Posterior cingulate gyrus (tissue), 11 donors: ENCODE results near the gene CHPT1.
"Not testable (repeated sequence)": the region's sequence is repeated elsewhere in the genome, so short reads cannot be mapped to it uniquely, and the experiment has no call there.

Source experiments
- DNase-seq, 10 donors: peaks; one replicate each; pipeline versions ENCODE4 v3.0.0 to v3.0.0-alpha.2; 2020 to 2021; ENCODE audit warnings: mixed read lengths in 3 of 10
- intact Hi-C: fragments of 100-400 bp; cut with DNase I; formaldehyde crosslinking; loops from one replicate; pipeline ENCODE4 v1.15.1; 2023

The CHPT1 gene

DNA sequence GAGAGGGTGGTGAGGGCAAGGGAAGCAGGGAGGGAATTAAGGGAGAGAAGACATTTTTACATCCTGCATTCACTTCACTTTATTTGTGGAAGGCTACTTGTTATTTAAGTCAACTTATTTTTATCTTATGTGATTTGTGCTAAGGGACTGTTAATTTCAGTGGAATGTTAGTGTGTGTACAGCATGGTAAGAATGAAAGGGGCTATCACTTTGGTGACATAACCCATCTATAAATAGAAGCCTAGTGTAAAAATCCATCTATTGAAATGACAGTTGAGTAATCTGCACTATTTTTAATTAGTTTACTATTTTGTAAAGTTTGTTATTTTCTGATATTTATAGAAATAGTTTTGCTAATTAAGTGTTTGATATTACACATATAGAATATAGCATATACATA, 16.8 kb upstream of the CHPT1 start:
- no peak for DNase-seq
- intact Hi-C loops = no loop called here

DNA sequence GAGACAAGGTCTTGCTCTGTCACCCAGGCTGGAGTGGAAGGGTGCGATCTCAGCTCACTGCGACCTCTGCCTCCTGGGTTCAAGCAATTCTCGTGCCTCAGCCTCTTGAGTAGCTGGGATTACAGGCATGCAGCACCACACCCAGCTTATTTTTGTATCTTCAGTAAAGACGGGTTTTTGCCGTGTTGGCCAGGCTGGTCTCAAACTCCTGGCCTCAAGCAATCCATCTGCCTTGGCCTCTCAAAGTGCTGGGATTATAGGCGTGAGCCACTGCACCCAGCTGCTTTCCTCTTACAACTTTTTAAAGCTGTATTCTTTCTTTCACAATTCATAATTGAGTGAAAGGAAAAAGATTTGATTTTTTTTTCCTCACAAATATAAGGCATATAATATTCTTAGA, 15.8 kb upstream of the CHPT1 start:
- intact Hi-C loops, DNase-seq: not testable (repeated sequence)

DNA sequence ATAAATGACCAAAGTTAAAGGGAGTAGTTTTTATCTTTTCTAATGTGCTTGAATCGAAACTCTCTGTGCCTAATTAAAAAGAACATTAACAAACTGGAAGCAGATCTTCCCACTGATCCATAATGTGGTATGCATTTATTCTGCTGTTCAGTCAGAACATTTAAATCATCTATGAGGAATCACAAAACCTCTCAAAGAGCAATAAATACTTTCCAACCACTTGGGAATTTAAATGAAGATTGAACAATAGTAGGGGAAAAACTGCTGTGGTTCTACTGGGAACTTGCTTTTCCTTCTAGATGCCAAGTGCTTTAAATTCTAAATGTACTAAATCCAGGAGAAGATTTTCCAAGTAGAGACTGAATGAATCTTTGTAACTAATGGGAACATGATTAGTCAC, 12.3 kb upstream of the CHPT1 start:
- intact Hi-C loops = no loop called here

DNA sequence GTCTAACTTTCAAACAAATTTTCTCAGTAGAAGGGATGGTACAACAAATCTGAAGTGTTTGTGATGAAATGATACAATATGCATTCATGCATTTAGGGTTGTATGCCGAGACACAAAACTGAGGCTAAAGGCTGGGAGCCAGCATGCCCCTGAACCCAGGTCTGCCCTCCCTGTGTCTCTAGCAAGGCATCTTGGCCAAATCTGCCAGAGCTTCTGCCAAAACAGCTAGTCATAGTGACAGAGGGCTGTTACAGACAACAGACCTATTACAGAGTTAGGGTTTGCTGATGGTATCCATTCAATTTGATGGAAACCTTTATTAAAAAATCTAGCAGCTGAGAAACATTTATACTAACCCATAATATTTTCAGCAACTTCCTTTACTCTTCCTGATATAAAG, 11.3 kb upstream of the CHPT1 start:
- intact Hi-C loops = no loop called here
- DNase-seq = no peak

More for the DNA sequence above, 12.3 kb upstream of the CHPT1 start:
- DNase-seq = no peak

DNA sequence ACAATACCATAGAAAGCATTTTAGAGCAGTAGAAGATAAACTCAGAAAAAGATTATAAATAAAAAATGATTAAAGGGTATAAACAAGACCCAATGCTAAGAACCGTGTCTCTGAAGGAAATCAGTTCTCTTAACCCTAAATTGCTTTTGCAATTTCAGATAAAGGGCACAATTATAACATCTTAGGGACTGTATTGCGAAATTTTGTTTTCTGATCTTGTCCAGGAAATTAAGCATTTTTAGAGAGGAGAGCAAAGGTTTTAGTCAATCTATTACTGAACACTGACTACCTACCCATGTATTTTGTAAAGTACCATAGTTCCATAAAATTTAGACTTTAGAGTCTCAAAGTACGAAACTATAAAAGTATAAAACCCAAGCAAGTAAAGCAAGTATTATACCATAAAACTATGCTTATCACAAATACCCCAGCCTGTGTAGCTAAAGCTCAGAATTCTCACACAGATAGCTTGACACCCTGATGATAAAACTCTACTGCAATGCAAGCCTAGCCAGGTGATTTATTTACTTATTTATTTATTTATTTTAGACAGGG, 6.8 kb upstream of the CHPT1 start:
- no peak for DNase-seq
- intact Hi-C loops = no loop called here

DNA sequence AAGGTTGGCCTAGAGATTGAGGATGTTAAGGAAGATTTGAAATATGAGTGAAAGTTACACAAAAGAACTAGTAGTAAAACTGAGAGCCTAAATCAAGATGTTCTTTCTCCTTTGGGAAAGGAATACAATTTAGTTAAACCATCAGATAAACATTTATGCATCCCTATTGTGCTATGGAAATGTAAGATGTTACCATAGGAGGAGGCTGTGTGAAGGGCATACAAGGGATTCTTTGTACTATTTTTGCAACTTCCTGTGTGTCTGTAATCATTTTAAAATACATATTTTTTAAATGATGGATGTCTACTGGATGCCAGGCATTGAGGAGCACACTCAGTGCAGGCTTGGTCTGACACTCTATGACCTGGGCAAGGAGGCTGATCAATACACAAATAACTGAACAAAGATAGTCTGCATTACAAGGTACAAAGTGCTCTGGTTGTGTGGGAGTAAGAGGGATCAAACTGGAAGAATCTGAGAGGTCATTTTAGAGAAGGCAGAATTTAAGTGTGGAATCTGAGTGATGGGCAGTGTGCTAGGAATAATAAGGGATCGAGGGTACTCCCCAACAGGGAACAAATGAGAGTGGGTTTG, 5.8 kb upstream of the CHPT1 start:
- intact Hi-C loops = no loop called here
- DNase-seq = no peak

DNA sequence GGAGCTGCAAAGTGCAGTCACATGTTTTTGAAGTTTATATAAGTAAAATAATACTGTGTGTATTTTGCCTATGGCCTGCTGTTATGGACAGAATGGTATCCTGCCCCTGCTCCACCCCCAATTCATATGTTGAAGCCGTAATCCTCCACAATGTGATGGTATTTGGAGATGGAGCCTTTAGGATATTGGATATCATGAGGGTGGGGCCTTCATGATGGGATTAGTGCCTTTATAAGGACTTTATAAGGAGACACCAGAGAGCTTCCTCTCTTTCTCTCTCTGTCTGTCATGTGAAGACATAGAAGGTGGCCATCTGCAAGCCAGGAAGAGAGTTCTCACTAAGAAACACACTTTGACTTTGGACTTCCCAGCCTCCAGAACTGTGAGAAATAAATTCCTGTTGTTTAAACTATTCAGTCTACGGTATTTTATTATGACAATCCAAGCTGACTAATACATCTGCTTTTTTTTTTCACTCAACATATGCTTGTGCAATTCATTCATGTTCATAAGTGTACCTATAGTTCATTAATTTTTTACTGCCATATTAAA, 3.1 kb upstream of the CHPT1 start:
- no peak for DNase-seq
- intact Hi-C loops = no loop called here

DNA sequence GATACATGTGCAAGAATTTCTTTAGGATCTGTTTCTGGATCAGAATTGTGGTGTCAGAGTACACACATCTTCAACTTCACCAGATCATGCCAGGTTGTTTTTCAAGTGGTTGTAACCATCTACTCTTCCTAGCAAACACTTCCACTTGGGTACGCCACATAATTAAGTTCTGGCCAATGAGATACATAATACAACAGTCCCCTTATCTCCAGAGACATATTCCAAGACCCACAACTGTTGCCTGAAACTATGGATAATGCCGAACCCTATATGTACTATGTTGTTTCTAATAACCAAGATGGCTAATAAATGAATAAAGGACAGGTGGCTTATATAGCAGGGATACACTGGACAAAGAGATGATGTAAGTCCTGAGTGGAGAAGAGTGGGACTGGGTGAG, 2.5 kb upstream of the CHPT1 start:
- intact Hi-C loops = no loop called here
- no peak for DNase-seq

DNA sequence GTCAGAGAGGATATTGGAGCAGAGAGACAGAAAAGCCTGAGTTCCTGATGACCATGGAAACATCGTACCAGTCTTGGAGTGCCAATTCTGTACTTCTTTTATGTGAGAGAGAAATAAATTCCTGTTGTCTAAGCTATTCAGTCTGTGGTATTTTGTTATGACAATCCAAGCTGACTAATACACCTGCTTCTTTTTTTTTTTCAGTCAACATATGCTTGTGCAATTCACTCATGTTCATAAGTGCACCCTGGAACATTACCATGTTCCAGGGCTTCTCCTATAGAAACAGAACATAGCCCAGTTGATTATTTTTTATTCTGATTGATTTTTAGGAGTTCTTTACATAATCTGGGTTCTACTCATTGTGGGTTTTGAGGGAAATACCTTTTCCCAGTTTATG, 1.7 kb upstream of the CHPT1 start:
- intact Hi-C loops = no loop called here
- no peak for DNase-seq

DNA sequence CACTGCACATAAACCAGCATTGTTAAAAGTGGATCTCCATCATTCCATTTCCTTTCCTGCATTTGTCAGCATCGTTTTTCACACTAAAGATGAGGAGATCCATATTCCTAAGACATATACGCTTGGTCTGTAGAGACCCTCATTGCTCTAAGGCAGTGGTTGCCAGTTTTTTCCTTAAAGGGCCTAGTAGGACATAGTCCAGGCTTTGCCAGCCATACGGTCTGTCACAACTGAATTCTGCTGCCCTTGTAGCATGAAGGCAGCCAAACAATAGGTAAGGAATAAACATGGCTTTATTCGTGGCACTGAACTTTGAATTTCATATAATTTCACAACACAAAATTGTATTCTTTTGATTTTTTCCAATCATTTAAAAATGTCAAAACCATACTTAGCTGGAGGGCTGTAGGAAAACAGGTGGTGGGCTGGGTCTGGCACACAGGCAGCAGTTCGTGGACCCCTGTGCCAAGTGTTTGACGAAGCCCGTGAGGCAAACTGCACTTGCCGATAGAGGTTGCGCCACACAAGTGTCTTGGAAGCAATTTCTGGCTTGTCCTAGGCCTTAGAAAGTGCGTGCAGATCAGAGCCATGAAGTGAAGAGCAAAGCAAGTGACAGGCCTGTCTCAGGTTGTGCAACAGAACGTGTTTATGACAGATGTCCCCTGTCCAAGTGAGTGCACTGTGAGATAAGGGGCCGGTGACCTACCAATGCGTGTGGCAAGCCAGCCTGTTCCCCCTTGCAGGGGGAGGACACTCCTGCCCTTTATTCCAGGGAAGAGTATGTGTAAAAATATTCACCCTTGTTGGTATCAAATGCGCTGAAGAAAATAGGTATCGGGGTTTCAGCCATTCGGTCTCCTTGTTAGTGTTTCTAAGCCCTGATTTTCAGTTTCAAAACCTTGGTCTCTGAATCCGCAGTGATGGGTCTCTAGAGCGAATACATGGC, 916 bp upstream of the CHPT1 start:
- peak in 6 of 10 donors; percentile 20 to 84 (median 25) for DNase-seq
- intact Hi-C loops = no loop called here

DNA sequence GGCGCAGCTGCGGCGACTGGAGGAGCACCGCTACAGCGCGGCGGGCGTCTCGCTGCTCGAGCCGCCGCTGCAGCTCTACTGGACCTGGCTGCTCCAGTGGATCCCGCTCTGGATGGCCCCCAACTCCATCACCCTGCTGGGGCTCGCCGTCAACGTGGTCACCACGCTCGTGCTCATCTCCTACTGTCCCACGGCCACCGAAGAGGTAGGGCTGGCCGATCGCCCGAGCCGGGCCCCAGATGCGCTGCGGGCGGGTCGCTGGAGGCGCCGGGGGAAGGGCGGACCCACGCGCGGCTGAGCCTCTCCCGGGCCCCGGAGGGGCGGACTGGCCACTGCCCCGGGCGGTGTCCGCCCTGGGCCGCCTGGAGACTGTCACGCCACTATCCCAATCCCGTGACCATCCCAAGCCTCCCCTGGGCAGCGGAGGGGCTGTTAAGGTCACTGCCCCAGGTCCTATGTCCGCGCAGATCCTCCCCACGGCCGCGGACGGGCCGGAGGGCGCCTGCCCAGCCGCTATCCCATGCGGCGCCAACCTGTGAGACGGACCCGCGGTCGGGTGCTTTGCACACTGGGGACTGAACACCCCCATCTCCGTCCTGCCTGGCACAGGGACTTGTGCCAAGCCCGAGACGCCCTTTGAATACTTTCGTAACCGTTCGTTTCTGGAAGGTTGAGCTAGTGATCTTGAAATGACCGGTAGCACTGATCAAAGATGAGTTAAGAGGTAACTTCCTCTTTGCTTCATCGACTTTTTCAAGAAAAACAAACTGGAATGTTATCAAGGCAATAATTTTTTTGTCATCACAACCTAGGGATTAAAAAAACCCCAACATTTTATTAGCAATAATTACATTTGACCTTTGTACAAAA, 725 bp downstream of the CHPT1 start:
- intact Hi-C loops = no loop called here
- DNase-seq = peak; percentile 23 to 87 (median 46)

DNA sequence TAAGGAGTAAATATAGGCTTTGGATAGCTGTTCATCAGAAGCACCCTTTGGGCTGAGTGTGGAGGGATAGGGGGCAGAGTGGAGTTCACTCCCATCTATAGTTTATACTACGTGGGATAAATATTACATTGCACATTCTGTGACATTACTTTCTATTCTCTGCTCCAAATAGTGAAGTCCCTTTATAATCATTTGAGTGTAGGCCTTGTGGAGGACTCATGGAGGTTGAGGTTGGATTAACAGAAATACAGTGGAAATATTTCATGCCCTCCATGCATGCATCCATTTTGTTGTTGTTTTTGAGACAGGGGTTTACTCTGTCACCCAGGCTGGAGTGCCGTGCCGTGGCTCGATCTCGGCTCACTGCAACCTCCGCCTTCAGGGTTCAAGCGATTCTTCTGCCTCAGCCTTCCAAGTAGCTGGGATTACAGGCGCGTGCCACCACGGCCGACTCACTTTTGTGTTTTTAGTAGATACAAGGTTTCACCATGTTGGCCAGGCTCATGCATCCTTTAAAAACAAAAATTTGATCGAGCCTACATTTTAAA, 1.4 kb downstream of the CHPT1 start:
- peak in 3 of 10 donors; percentile 31 to 77 (median 67) for DNase-seq
- intact Hi-C loops = no loop called here

DNA sequence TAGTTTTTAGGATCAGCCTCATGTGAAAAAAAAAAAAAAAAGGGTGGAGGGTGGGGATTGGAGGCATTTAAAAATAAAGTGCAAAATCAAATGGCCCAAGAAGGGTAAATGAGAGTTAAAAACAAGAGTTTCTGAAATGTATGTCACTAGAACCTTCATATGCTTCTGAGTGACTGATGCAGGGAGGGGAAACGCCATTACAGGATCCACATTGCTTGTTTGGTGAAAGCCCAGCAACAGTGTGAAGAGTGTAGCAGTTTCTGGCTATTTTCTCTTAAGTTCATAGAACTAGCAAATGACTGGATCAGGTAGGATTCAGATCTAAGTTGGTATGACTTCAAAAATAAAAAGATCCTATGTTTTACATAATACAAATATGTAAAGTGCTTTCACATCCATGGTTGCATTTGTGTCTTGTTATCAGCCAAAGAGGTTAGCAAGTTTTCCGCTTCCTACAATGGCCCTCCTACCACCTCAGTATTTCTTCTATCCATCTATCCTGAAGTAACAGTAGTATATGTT, 2.9 kb downstream of the CHPT1 start:
- DNase-seq = no peak
- intact Hi-C loops = no loop called here

DNA sequence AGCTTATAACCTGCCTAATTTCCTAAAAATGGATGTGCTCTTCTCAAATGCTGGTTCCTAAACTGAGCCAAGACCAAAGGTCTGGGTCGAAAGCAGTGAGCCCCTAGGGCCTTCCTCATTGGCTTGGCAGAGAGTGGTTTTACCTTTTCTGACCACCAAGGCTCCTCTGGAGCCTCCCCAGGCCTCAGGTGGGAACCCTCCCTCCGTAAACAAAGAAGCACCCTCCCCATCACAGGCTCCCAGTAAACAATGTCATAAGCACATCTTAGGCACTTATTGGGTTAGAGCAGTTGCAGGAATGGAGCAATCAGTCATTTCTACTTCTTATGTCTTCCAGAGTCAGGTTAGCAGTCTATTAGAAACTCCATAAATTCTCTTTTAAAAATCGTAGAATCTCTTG, 6.0 kb downstream of the CHPT1 start:
- intact Hi-C loops = no loop called here

DNA sequence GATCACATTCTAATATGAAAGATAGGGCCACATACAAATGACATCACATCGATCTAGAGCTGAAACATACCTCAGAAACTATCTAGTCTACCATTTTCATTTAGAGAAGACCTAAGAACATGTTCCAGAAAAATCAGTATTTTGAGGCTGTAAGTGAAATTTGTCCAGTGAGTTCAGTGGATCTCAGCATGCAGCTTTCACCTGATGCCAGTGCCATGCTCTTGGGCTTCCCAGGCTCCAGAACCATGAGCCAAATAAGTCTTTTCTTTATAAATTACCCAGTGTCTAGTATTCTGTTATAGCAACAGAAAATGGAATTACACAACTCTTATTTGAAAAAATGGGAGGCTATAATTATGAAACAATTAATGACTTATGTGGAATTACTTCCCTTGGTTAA, 9.0 kb downstream of the CHPT1 start:
- intact Hi-C loops = no loop called here
- no peak for DNase-seq

More for the DNA sequence above, 6.0 kb downstream of the CHPT1 start:
- DNase-seq = no peak

DNA sequence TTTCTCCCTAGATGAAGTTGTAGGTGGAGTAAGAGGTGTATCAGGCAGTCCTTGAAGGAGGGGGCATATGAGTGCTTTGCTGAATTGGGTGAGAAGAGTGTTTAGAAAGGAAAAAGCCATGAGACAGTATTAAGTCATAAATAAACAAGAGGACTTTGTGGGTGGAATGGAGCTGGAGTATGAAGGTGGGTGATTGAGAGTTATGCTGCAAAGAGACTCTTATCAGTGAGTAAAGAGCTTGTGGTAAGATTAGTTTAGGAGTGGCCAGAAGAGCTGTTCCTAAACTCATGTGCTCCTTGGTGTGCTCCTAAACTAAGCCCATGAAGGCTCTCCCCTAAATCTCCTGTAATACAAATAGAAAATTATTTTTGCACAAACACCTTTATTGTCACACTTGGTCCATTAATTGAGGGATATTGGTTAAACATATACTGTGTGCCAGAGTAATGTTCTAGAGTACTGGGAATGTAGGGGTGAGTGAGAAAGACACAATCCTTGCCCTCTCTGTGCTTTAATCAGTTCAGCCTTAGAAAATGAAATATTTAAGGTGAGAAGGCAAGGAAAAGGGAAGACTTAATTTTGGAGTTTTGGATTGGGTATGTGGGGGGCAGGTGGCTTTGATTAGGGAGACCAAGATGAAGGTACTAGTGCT, 9.8 kb downstream of the CHPT1 start:
- intact Hi-C loops = no loop called here

DNA sequence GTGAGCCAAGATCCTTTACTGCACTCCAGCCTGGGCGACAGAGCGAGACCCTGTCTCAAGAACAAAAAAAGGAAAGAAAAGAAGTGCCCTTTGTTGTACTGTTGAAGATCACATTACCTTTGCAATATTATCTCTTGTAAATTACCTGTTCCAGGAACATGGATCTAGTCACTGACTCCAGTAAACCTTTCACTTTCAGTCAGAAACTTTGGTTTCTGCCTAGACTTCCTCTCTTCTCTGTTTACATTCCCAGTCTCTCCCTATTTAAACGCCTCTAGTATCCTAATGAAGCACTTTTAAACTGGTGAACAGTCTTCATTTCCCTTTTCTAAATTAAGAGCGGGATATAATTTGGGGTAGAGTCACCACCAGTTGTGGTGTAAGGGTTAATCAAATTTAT, 12.8 kb downstream of the CHPT1 start:
- DNase-seq = no peak
- intact Hi-C loops = no loop called here

More for the DNA sequence above, 9.8 kb downstream of the CHPT1 start:
- no peak for DNase-seq

DNA sequence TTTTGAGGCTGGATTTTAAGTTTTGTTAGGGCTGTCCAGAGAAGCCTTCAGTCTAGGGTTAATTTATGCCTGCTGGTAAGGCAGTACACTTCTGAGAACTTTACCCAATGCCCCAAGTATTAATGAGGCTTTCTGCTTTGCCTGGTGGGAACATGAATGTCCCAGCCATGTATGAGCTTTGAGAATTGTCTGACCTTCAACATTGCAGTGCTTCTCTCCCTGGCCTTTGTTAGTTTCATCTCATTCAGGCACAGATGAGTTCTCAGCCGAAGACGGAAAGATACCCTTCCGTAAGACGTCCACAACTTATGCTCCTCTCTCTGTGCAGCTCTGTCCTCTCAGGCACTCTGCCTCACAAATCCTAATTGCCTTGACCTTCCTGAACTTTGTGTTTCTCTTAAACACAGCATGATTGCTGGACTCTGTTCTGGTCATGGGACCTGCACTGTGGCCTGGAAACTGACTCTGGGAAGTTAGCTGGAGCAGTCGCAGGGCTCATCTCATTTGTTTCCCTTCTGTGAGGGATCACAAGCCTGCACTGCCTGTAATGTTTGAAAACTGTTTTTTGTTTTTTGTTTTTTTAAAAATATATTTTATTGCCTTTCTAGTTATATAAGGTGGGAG, 15.7 kb downstream of the CHPT1 start:
- intact Hi-C loops = no loop called here

DNA sequence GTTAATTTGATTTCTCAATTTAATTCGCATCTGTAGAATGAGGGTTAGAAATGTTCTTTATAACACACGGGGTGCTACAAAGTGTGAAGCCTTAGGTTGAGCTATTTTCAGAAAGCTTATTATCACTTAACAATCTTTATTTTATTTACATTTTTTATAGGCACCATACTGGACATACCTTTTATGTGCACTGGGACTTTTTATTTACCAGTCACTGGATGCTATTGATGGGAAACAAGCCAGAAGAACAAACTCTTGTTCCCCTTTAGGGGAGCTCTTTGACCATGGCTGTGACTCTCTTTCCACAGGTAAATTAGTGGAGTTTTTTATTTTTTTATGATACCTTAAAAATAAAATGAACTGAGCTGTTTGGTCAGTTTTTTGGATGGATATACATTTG, 16.5 kb downstream of the CHPT1 start:
- intact Hi-C loops = no loop called here
- no peak for DNase-seq

More for the DNA sequence above, 15.7 kb downstream of the CHPT1 start:
- peak in 3 of 10 donors; percentile 23 to 37 (median 28) for DNase-seq
